Pancreas (tissue), 10 donors: ENCODE measurements around the gene SERF2. TPM values are rescaled to one million over a fixed set of nuclear protein-coding genes. Genes with fewer than 3 reads are reported as not detected.

Source experiments
- ATAC-seq, 4 donors: fragments of 200-7000 bp; cut with Tn5 transposase; one replicate each; pipeline versions ENCODE4 v1.8.0 to v1.9.1; 2020; ENCODE audit warnings: mild to moderate bottlenecking in 4 of 4, moderate library complexity in 4 of 4
- DNase-seq, 6 donors: peaks; one replicate each; pipeline ENCODE4 v3.0.0-alpha.2; 2020
- FAIRE-seq: peaks from 2 replicates; lab custom pipeline; 2012; peaks lifted over from hg19 to GRCh38; lab: Jason Lieb, UNC
- H3K27ac ChIP-seq, 4 donors: fragments of 200-600 bp; sonication (generic); 1 replicate in 3 of 4; 2 replicates in 1 of 4; pipeline versions ENCODE4 v1.5.0 to v1.8.0; 2020
- H3K27me3 ChIP-seq, 4 donors: fragments of 200-600 bp; one replicate each; pipeline ENCODE4 v1.8.0; 2021
- H3K36me3 ChIP-seq, 3 donors: fragments of 200-600 bp; sonication (generic) in 1 of 3; one replicate each; pipeline versions ENCODE4 v1.5.0 to v1.8.0; 2020 to 2021
- H3K4me1 ChIP-seq, 3 donors: fragments of 200-600 bp; one replicate each; pipeline ENCODE4 v1.8.0; 2021
- H3K4me3 ChIP-seq, 4 donors: fragments of 200-600 bp; sonication (generic) in 2 of 4; one replicate each; pipeline versions ENCODE4 v1.5.0 to v1.8.0; 2020 to 2021
- H3K9me3 ChIP-seq, 4 donors: fragments of 200-600 bp; one replicate each; pipeline ENCODE4 v1.8.0; 2021
- CTCF ChIP-seq, 4 donors: fragments of 200-600 bp; sonication (generic) in 3 of 4; IDR thresholded peaks; one replicate each; pipeline versions ENCODE4 v1.5.0 to v1.8.0; 2021; ENCODE audit warnings: antibody characterized with exemption in 4 of 4
- WGBS, 2 donors: extraction: QIAGEN DNeasy Blood & Tissue Kit; methylation state at CpG; one replicate each; pipeline ENCODE4 v1.1.7; 2013; 5-methylcytosine and 5-hydroxymethylcytosine counted together
- intact Hi-C, 3 donors: fragments of 100-400 bp; cut with DNase I; formaldehyde crosslinking; loops; one replicate each; pipeline versions ENCODE4 v1.11.1 to v1.14.2; 2022
- polyA plus RNA-seq, 2 donors: library from polyadenylated mRNA; stranded (reverse); fragments of 200-250 nt; gene quantifications; one replicate each; pipeline ENCODE4 v1.2.3, GENCODE V29; 2013
- total RNA-seq, 6 donors: library from RNA; stranded (reverse); fragmentation: NEBNext Ultra II Directional in 4 of 6; extraction: Animal tissue kit (Norgen Biotek cat#: 25700) in 4 of 6; gene quantifications; one replicate each; pipeline versions ENCODE4 v1.2.1 to v1.2.4, GENCODE V29; 2021 to 2023
- donor health status: healthy with polysubstance abuse.
- donor health status: DM: no; HTN: no; CAD: no; lungs with moderate emphysema.
- donor health status: DM: no; HTN: no; CAD: no.
- donor health status: control.
- donor health status: control.
- donor health status: Bipolar disorder and iron deficiency.
- donor health status: DM: yes; HTN: yes; CAD: no.
- donor health status: DM: no; HTN: no; CAD: no.
- donor health status: DM: no; HTN: no; CAD: no.
- donor health status: DM: yes; HTN: yes; CAD: no.

Gene SERF2
- total and polyA plus RNA-seq, 8 donors, result 245 to 1,722 (median 418) TPM

- WGBS, 2 donors, result 0% methylated on average over 33 of the region's 33 CpGs
- Histone ChIP-seq H3K9me3 (no peaks in the 10 kb centered on the region), H3K4me1 (peaks cover 20 to 25% (median 20%) of the 10 kb centered on the region in 3 donors), H3K27me3 (no peaks in the 10 kb centered on the region), H3K36me3 (peaks cover 5 to 23% (median 7%) of the 10 kb centered on the region in 3 donors), H3K27ac (peak overlapping the region; percentile 79 to 99 (median 96)), H3K4me3 (peak overlapping the region; percentile 73 to 95 (median 87))
- FAIRE-seq (no peak), ATAC-seq (peak; percentile 2 to 23 (median 12)), DNase-seq (peak in 3 of 6 donors; percentile 37 to 73 (median 43))
- TF ChIP-seq CTCF (IDR thresholded peaks at IDR 0.05), result no peak
- intact Hi-C loops, result no loop called here
Observed at GRCh38 chr15:43792761-43793476, 799 bp downstream of the SERF2 start.

- no peaks in the 10 kb centered on the region for H3K27me3 ChIP-seq
- WGBS, 2 donors, result 51 to 62% methylated on average over 10 of the region's 10 CpGs
- peak overlapping the region in 3 of 4 donors; percentile 80 to 95 (median 94) for H3K4me3 ChIP-seq
- no peaks in the 10 kb centered on the region for H3K9me3 ChIP-seq
- ATAC-seq, result no peak
- peak overlapping the region in 2 of 4 donors; percentile 98 to 99 for H3K27ac ChIP-seq
- TF ChIP-seq CTCF (IDR thresholded peaks at IDR 0.05), result no peak
- peaks cover 5 to 23% (median 7%) of the 10 kb centered on the region in 3 donors for H3K36me3 ChIP-seq
- intact Hi-C loops, result no loop called here
- FAIRE-seq, result no peak
- DNase-seq, result no peak
- H3K4me1 ChIP-seq, result peaks cover 20 to 32% (median 20%) of the 10 kb centered on the region in 3 donors
Observed at GRCh38 chr15:43793647-43794046, 1.5 kb downstream of the SERF2 start.

- peak overlapping the region in 1 of 4 donors; percentile 80 for H3K4me3 ChIP-seq
- H3K36me3 ChIP-seq, result peaks cover 5 to 30% (median 7%) of the 10 kb centered on the region in 3 donors
- peak overlapping the region in 2 of 4 donors; percentile 26 to 98 for H3K27ac ChIP-seq
- ATAC-seq, result no peak
- DNase-seq, result peak in 1 of 6 donors; percentile 31
- FAIRE-seq, result no peak
- peaks cover 20 to 39% (median 20%) of the 10 kb centered on the region in 3 donors for H3K4me1 ChIP-seq
- intact Hi-C loops, result no loop called here
- no peak for TF ChIP-seq CTCF (IDR thresholded peaks at IDR 0.05)
- no peaks in the 10 kb centered on the region for H3K9me3 ChIP-seq
- WGBS, 2 donors, result 47 to 50% methylated on average over 9 of the region's 9 CpGs
- H3K27me3 ChIP-seq, result no peaks in the 10 kb centered on the region
Observed at GRCh38 chr15:43794269-43795037, 2.3 kb downstream of the SERF2 start.

DNA sequence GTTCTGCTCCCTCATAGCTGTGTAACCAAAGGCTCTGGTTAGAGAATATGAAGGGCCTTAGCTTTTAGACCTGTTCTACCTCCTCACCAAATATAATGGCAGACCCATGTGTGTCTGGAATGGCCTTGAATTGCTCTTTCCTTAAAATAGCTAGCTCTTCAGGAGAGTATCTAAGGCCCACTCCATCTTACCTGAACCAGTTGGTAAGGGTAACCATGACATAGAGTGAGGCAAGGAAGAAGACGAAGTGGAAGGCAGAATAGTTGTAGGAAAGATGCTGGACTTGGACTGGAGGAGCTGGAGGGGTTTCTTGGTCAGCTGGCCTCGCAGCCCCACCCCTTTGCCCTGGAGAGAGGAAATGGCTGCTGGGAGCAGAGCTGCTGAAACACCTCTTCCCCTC lies 3.1 kb downstream of the SERF2 start:
- ATAC-seq, result no peak
- Histone ChIP-seq H3K27ac (peak overlapping the region in 2 of 4 donors; percentile 26 to 98), H3K36me3 (peaks cover 5 to 33% (median 7%) of the 10 kb centered on the region in 3 donors), H3K9me3 (no peaks in the 10 kb centered on the region), H3K27me3 (no peaks in the 10 kb centered on the region), H3K4me3 (no peak overlapping the region), H3K4me1 (peaks cover 20 to 47% (median 26%) of the 10 kb centered on the region in 3 donors)
- FAIRE-seq, result no peak
- no peak for TF ChIP-seq CTCF (IDR thresholded peaks at IDR 0.05)
- intact Hi-C loops, result no loop called here
- no peak for DNase-seq
- WGBS, 2 donors, result 87 to 98% methylated on average over 2 of the region's 2 CpGs
